Measurements from ENCODE around the gene ATP9B.

DNA sequence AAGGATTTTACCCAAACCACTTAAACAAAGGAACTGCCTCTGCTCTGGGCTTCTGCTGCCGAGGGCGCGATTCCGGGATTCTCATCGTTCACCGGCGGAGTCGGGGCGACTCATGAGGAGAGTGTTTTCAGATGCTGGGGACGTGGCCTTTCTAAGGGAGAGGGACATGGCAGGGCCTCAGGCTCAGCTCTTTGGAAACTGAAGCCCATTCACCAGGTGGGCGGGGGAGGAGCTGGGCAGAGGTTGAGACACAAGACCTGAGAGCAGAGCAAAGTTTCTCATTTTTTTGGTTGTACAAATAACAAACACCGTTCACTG, 356.3 kb downstream of the ATP9B start:
- TF ChIP-seq, protein P1, sequence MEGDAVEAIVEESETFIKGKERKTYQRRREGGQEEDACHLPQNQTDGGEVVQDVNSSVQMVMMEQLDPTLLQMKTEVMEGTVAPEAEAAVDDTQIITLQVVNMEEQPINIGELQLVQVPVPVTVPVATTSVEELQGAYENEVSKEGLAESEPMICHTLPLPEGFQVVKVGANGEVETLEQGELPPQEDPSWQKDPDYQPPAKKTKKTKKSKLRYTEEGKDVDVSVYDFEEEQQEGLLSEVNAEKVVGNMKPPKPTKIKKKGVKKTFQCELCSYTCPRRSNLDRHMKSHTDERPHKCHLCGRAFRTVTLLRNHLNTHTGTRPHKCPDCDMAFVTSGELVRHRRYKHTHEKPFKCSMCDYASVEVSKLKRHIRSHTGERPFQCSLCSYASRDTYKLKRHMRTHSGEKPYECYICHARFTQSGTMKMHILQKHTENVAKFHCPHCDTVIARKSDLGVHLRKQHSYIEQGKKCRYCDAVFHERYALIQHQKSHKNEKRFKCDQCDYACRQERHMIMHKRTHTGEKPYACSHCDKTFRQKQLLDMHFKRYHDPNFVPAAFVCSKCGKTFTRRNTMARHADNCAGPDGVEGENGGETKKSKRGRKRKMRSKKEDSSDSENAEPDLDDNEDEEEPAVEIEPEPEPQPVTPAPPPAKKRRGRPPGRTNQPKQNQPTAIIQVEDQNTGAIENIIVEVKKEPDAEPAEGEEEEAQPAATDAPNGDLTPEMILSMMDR (IDR thresholded peaks at IDR 0.05; ENCODE audit: low read depth, low read length), result no peak
- TF ChIP-seq EZH2phosphoT487 (IDR thresholded peaks at IDR 0.05; ENCODE audit: low read depth), result no peak
